Measurements from ENCODE around the gene SLC10A4. TPM values are rescaled to one million over a fixed set of nuclear protein-coding genes. Genes with fewer than 3 reads are reported as not detected.
"Not testable (repeated sequence)": the region's sequence is repeated elsewhere in the genome, so short reads cannot be mapped to it uniquely, and the experiment has no call there.

SLC10A4 gene
- total RNA-seq, 1 donor from 2014 or later = not detected

GRCh38 chr4:48450740-48451139 lies 32.4 kb upstream of the SLC10A4 start:
- no peak for TF ChIP-seq CTCF (conservative IDR thresholded peaks at IDR 0.05; ENCODE audit: low read depth, low read length)
- DNase-seq (ENCODE audit: low read depth) = no peak
- H3K4me3 ChIP-seq (ENCODE audit: low read depth, low read length) = no peak overlapping the region

- DNase-seq (ENCODE audit: low read depth) = peak; percentile 1
- H3K4me3 ChIP-seq (ENCODE audit: low read depth, low read length) = not testable (repeated sequence)
Observed at GRCh38 chr4:48451656-48452055, 31.5 kb upstream of the SLC10A4 start.

GRCh38 chr4:48454591-48454990 lies 28.6 kb upstream of the SLC10A4 start:
- H3K4me3 ChIP-seq (ENCODE audit: low read depth, low read length) = no peak overlapping the region
- no peak for TF ChIP-seq CTCF (conservative IDR thresholded peaks at IDR 0.05; ENCODE audit: low read depth, low read length)
- DNase-seq (ENCODE audit: low read depth) = no peak

GRCh38 chr4:48461000-48461399 lies 22.1 kb upstream of the SLC10A4 start:
- DNase-seq (ENCODE audit: low read depth) = no peak
- no peak overlapping the region for H3K4me3 ChIP-seq (ENCODE audit: low read depth, low read length)
- TF ChIP-seq CTCF (conservative IDR thresholded peaks at IDR 0.05; ENCODE audit: low read depth, low read length) = no peak

- no peak for TF ChIP-seq CTCF (conservative IDR thresholded peaks at IDR 0.05; ENCODE audit: low read depth, low read length)
- no peak for DNase-seq (ENCODE audit: low read depth)
- H3K4me3 ChIP-seq (ENCODE audit: low read depth, low read length) = no peak overlapping the region
Observed at GRCh38 chr4:48462363-48462762, 20.8 kb upstream of the SLC10A4 start.

- TF ChIP-seq CTCF (conservative IDR thresholded peaks at IDR 0.05; ENCODE audit: low read depth, low read length) = no peak
- no peak overlapping the region for H3K4me3 ChIP-seq (ENCODE audit: low read depth, low read length)
- DNase-seq (ENCODE audit: low read depth) = no peak
Observed at GRCh38 chr4:48467442-48467841, 15.7 kb upstream of the SLC10A4 start.

- DNase-seq (ENCODE audit: low read depth) = no peak
- TF ChIP-seq CTCF (conservative IDR thresholded peaks at IDR 0.05; ENCODE audit: low read depth, low read length) = no peak
- no peak overlapping the region for H3K4me3 ChIP-seq (ENCODE audit: low read depth, low read length)
Observed at GRCh38 chr4:48467891-48468290, 15.3 kb upstream of the SLC10A4 start.

GRCh38 chr4:48470137-48470536 lies 13.0 kb upstream of the SLC10A4 start:
- TF ChIP-seq CTCF (conservative IDR thresholded peaks at IDR 0.05; ENCODE audit: low read depth, low read length) = no peak
- no peak overlapping the region for H3K4me3 ChIP-seq (ENCODE audit: low read depth, low read length)
- DNase-seq (ENCODE audit: low read depth) = no peak

Measured in epithelial cell of proximal tubule (primary cell).